K562 (cell line): Measurements from ENCODE around the gene LMTK2.

Experiments used
- FOXM1 ChIP-seq, 2 experiments: fragments of 450-650 bp in 1 of 2; sonication (generic) in 1 of 2; formaldehyde crosslinking in 1 of 2; IDR thresholded peaks; 2 replicates each; pipeline versions ENCODE4 v1.6.1 to v1.9.0; 2017 to 2022; ENCODE audit warnings: low read depth in 2 of 2, mild to moderate bottlenecking in 2 of 2, missing genetic modification reagents in 1 of 2, moderate library complexity in 1 of 2
- KDM1A ChIP-seq, 2 experiments: fragments of 450-650 bp; IDR thresholded peaks; 2 replicates each; pipeline ENCODE4 v1.6.1; 2016; ENCODE audit warnings: mild to moderate bottlenecking in 2 of 2
- KHSRP ChIP-seq: fragments of 450-650 bp; IDR thresholded peaks from 2 replicates; pipeline ENCODE4 v1.6.1; 2017
- MYC ChIP-seq, 2 experiments: fragments of 250-450 bp in 1 of 2; sonication (Bioruptor Pico) in 1 of 2; IDR thresholded peaks; 2 replicates each; pipeline versions ENCODE4 v1.5.1 to v1.6.1; 2012 to 2021; ENCODE audit warnings: low read depth in 2 of 2, borderline replicate concordance in 1 of 2, improper control_type of control experiment in 1 of 2, low read length in 1 of 2, mild to moderate bottlenecking in 1 of 2, moderate library complexity in 1 of 2
- NBN ChIP-seq: fragments of 450-650 bp; IDR thresholded peaks from 2 replicates; pipeline ENCODE4 v1.6.1; 2016; ENCODE audit warnings: low read depth, mild to moderate bottlenecking
- POLR2AphosphoS5 ChIP-seq: IDR thresholded peaks from 2 replicates; pipeline ENCODE4 v1.6.1; 2011; ENCODE audit warnings: mild to moderate bottlenecking, low read depth, low read length, moderate library complexity; ENCODE audit not compliant: control insufficient read depth, insufficient read depth
- RBM39 ChIP-seq: fragments of 200-400 bp; formaldehyde crosslinking; optimal IDR thresholded peaks from 2 replicates; pipeline ENCODE3; 2018; ENCODE audit warnings: low read depth, low read length
- TAF1 ChIP-seq: IDR thresholded peaks from 2 replicates; pipeline ENCODE4 v1.6.1; 2011; ENCODE audit warnings: mild to moderate bottlenecking, low read length, moderate library complexity; ENCODE audit not compliant: insufficient read depth, control insufficient read depth, severe bottlenecking; ENCODE audit errors: extremely low read depth
- U2AF1 ChIP-seq: fragments of 200-400 bp; formaldehyde crosslinking; optimal IDR thresholded peaks from 2 replicates; pipeline ENCODE3; 2017; ENCODE audit warnings: mild to moderate bottlenecking, low read depth, low read length, moderate library complexity
- ZKSCAN3 ChIP-seq: fragments of 250-450 bp; sonication (Bioruptor Pico); IDR thresholded peaks from 2 replicates; pipeline ENCODE4 v1.4.0; 2020
- TF ChIP-seq, protein P1 (sequence below): fragments of 250-450 bp; sonication (Bioruptor Pico); IDR thresholded peaks from 2 replicates; pipeline ENCODE4 v1.5.0; 2021
- TF ChIP-seq, protein P2 (sequence below): sonication (generic); formaldehyde crosslinking; IDR thresholded peaks from 2 replicates; pipeline ENCODE4 v1.8.1; 2023; ENCODE audit warnings: mild to moderate bottlenecking, missing genetic modification reagents
- TF ChIP-seq, protein P3 (sequence below): fragments of 450-650 bp; conservative IDR thresholded peaks from 2 replicates; pipeline ENCODE4 v1.6.1; 2016; ENCODE audit warnings: missing genetic modification characterization, low read depth, mild to moderate bottlenecking, control low read depth, missing compliant biosample characterization
- TF ChIP-seq, protein P4 (sequence below): fragments of 150-350 bp; conservative IDR thresholded peaks from 2 replicates; pipeline ENCODE4 v1.6.1; 2014; ENCODE audit warnings: low read length

DNA sequence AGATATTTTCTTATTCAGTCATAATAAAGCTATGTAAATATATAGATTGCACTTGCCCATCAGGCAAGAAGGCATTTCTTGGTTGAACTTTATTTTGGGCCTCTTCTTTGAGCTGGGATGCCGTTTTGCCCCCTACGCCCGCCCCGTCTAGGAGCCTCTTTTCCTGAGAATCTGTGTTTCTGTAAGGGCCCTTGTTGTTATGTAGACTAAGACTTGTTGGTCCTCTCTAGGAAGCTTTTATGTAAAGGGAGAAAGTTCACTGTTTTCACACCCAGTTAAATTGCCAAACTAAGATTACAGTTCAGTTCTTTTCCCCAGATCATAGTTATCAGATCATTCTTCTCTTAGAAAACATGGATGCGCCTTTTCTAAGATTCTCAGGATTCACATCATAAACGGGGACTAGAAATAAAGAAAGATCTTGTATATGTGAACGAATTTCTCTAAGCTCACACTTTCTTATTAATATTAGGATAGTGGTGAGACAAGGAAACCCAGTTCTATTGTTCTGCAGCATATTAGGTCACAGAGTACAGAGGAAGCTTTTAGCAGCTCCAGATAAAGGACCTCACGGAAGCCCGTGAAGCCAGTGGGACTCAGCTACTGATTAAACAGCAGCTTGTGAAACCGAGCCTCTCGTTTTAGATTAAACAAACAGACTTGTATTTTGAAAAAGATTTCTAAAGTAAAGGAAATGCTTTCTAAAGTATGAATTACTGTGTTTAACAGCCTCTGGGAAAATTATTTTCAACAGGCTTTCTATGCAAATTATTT, 3.8 kb downstream of the LMTK2 start:
- no peak for TF ChIP-seq ZKSCAN3 (CRISPR knock-in tag)
- TF ChIP-seq RBM39, result no peak
- no peak for TF ChIP-seq TAF1
- no peak for TF ChIP-seq POLR2AphosphoS5
- no peak for TF ChIP-seq FOXM1 (IDR thresholded peaks at IDR 0.05; ENCODE audit: low read depth)
- TF ChIP-seq FOXM1 (CRISPR knock-in tag; IDR thresholded peaks at IDR 0.05; ENCODE audit: low read depth), result no peak
- no peak for TF ChIP-seq KHSRP
- TF ChIP-seq, protein P1, sequence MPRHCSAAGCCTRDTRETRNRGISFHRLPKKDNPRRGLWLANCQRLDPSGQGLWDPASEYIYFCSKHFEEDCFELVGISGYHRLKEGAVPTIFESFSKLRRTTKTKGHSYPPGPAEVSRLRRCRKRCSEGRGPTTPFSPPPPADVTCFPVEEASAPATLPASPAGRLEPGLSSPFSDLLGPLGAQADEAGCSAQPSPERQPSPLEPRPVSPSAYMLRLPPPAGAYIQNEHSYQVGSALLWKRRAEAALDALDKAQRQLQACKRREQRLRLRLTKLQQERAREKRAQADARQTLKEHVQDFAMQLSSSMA (CRISPR knock-in tag), result no peak
- TF ChIP-seq, protein P2, sequence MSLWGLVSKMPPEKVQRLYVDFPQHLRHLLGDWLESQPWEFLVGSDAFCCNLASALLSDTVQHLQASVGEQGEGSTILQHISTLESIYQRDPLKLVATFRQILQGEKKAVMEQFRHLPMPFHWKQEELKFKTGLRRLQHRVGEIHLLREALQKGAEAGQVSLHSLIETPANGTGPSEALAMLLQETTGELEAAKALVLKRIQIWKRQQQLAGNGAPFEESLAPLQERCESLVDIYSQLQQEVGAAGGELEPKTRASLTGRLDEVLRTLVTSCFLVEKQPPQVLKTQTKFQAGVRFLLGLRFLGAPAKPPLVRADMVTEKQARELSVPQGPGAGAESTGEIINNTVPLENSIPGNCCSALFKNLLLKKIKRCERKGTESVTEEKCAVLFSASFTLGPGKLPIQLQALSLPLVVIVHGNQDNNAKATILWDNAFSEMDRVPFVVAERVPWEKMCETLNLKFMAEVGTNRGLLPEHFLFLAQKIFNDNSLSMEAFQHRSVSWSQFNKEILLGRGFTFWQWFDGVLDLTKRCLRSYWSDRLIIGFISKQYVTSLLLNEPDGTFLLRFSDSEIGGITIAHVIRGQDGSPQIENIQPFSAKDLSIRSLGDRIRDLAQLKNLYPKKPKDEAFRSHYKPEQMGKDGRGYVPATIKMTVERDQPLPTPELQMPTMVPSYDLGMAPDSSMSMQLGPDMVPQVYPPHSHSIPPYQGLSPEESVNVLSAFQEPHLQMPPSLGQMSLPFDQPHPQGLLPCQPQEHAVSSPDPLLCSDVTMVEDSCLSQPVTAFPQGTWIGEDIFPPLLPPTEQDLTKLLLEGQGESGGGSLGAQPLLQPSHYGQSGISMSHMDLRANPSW (CRISPR knock-in tag), result no peak
- TF ChIP-seq, protein P3, sequence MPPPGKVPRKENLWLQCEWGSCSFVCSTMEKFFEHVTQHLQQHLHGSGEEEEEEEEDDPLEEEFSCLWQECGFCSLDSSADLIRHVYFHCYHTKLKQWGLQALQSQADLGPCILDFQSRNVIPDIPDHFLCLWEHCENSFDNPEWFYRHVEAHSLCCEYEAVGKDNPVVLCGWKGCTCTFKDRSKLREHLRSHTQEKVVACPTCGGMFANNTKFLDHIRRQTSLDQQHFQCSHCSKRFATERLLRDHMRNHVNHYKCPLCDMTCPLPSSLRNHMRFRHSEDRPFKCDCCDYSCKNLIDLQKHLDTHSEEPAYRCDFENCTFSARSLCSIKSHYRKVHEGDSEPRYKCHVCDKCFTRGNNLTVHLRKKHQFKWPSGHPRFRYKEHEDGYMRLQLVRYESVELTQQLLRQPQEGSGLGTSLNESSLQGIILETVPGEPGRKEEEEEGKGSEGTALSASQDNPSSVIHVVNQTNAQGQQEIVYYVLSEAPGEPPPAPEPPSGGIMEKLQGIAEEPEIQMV (tag), result no peak
- no peak for TF ChIP-seq NBN
- TF ChIP-seq U2AF1, result no peak
- TF ChIP-seq KDM1A (IDR thresholded peaks at IDR 0.05), result no peak
- no peak for TF ChIP-seq MYC (IDR thresholded peaks at IDR 0.05; ENCODE audit: low read depth, low read length)
- TF ChIP-seq MYC (CRISPR knock-in tag; IDR thresholded peaks at IDR 0.05; ENCODE audit: borderline replicate concordance, low read depth), result no peak
- TF ChIP-seq, protein P4, sequence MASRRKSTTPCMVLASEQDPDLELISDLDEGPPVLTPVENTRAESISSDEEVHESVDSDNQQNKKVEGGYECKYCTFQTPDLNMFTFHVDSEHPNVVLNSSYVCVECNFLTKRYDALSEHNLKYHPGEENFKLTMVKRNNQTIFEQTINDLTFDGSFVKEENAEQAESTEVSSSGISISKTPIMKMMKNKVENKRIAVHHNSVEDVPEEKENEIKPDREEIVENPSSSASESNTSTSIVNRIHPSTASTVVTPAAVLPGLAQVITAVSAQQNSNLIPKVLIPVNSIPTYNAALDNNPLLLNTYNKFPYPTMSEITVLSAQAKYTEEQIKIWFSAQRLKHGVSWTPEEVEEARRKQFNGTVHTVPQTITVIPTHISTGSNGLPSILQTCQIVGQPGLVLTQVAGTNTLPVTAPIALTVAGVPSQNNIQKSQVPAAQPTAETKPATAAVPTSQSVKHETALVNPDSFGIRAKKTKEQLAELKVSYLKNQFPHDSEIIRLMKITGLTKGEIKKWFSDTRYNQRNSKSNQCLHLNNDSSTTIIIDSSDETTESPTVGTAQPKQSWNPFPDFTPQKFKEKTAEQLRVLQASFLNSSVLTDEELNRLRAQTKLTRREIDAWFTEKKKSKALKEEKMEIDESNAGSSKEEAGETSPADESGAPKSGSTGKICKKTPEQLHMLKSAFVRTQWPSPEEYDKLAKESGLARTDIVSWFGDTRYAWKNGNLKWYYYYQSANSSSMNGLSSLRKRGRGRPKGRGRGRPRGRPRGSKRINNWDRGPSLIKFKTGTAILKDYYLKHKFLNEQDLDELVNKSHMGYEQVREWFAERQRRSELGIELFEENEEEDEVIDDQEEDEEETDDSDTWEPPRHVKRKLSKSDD, result no peak
